T-helper 9 cell (primary cell): Measurements from ENCODE around the gene FOS.

Source experiments
- DNase-seq: peaks from one replicate; pipeline ENCODE4 v3.0.0-alpha.2; 2020

The FOS gene

DNA sequence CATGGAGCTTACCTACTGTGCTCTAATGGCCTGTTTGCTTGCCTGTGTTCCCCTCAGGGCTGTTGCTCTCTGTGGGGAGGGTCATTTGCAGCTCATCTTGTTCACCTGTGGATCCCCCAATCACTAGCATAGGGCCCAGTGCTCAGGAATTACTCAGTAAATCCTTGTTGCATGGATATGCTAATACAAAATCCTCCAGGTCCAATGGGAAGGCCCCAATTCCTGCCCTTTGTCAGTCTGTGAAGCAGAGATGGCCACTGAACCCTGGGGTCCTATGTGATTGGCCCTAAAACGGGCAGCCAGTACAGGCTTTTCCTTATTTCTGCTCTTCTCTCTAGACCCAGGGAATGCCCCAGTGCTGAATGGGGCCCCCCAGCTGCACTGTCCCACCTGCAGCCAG is 44.1 kb downstream of the FOS start:
- no peak for DNase-seq

DNA sequence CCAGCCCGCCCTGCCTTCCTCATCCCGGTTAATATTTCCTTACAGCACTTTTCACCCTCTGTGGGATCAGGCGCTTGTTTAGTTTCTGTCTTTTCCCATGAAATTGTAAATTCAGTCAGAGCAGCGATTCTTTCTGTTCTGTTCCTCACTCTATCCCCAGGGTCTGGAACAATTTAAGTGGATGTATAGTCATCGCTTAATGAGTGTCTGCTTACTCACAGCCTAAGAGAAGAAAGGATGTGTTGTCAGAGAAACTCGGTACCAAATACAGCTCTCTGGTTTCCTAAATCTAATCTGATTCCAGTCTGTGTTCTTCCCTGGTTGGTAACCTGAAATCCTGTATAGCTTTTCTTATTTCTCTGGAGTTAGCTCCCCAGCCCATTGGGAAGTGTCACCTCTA is 44.9 kb downstream of the FOS start:
- DNase-seq = no peak

DNA sequence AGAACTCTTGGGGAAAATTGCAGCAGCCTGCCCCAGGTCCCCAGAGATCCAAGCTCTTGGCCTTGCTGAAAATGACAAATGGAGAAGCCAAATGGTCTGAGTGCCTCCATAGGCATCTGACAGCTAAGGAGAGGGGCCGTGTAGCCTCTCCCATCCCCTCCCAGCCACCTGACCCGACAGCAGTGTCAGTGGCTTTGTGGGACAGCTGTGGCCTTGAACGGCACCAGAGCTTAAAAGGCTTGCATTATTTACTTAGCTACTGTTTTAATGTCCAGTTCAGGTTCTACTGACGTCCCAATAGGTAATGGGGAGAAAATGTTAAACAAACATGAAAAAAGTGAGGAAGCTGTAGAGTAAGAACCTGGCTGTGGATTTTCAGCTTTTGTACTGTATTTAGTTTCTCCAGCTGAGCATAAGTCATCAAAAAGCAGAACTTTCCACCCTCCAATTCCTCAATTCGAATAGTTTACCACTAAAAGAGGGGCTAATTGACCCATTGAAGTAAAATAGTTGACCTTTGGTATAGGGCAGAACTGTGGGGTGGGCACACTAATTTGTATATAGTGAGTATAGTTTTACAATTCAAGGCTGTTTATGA is 50.0 kb downstream of the FOS start:
- no peak for DNase-seq

DNA sequence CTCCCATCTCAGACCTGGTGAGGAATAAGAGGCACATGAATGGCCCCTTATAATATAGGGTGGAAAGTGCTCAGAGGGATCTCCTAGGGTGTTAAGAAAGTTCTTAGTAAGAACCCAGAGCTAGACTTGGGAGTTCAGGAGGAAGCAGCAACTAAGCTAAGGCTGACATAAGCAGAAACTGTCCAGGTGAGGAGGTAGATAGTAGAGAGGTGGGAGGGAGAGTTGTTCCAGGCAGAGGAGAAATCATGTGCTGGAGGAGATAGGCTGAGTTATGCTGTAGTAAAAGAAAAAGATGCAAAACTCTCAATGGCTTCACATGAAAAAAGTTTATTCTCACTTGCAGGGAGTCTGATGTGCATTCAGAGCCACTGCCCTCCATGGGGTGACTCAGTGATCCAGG is 50.7 kb downstream of the FOS start:
- no peak for DNase-seq

DNA sequence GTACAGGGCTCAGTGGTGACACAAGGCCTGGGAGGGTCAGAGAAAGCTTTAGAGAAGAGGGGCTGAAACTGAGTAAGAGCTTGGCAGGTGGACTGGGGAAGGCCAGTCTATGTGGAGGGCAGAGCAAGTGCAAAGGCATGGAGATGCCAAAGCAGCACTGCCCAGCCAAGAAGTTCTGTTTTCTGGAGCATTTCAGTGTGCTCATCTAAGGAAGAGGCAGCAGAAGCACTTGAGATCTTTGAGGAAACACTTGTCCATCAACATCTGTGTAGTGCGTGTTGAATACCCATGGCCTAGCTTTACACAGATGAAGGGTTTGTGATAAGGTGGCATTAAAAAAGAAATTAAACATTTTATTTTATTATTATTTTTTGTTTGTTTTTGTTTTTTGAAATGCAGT is 52.8 kb downstream of the FOS start:
- DNase-seq = no peak
